Activated CD4-positive, alpha-beta T cell treated with anti-CD3 and anti-CD28 coated beads, Interleukin-2, Interleukin-6, amounts not matched to agents 100 ng/mL and 50 ng/mL, durations not matched to agents 16 hours and 8 hours (primary cell): Measurements from ENCODE around the gene NIPAL3.

ENCODE experiments used
- DNase-seq: peaks from one replicate; pipeline ENCODE4 v3.0.0-alpha.2; 2020

Gene NIPAL3

GRCh38 chr1:24415334-24415909 is at the start of gene NIPAL3:
Gene NIPAL3, plus strand, starts transcription at chr1:24415802. Its CDS starts 3,746 bp downstream, at chr1:24419548.
- peak; percentile 99 for DNase-seq

GRCh38 chr1:24366707-24367106 is 48.9 kb upstream of the NIPAL3 start:
- no peak for DNase-seq

GRCh38 chr1:24369199-24369598 is 46.4 kb upstream of the NIPAL3 start:
- DNase-seq: no peak

- no peak for DNase-seq
These were observed 45.8 kb upstream of the NIPAL3 start for GRCh38 chr1:24369801-24370200.

GRCh38 chr1:24373044-24373443 is 42.6 kb upstream of the NIPAL3 start:
- DNase-seq: no peak

- DNase-seq: no peak
These were observed 41.9 kb upstream of the NIPAL3 start for GRCh38 chr1:24373710-24374109.

GRCh38 chr1:24374891-24375786 is 40.5 kb upstream of the NIPAL3 start:
- no peak for DNase-seq

- no peak for DNase-seq
These were observed 35.8 kb upstream of the NIPAL3 start for GRCh38 chr1:24379733-24380315.

- DNase-seq: no peak
These were observed 35.1 kb upstream of the NIPAL3 start for GRCh38 chr1:24380508-24380907.

- DNase-seq: no peak
These were observed 34.3 kb upstream of the NIPAL3 start for GRCh38 chr1:24381256-24381655.

GRCh38 chr1:24382165-24382577 is 33.4 kb upstream of the NIPAL3 start:
- DNase-seq: no peak

- no peak for DNase-seq
These were observed 32.1 kb upstream of the NIPAL3 start for GRCh38 chr1:24383381-24383940.

GRCh38 chr1:24384251-24385090 is 31.1 kb upstream of the NIPAL3 start:
- DNase-seq: peak; percentile 79

- peak; percentile 51 for DNase-seq
These were observed 30.3 kb upstream of the NIPAL3 start for GRCh38 chr1:24385160-24385940.

GRCh38 chr1:24386241-24386640 is 29.4 kb upstream of the NIPAL3 start:
- DNase-seq: no peak

GRCh38 chr1:24386931-24387330 is 28.7 kb upstream of the NIPAL3 start:
- DNase-seq: no peak

- no peak for DNase-seq
These were observed 27.9 kb upstream of the NIPAL3 start for GRCh38 chr1:24387636-24388175.

- no peak for DNase-seq
These were observed 27.2 kb upstream of the NIPAL3 start for GRCh38 chr1:24388331-24388885.

GRCh38 chr1:24389231-24389678 is 26.3 kb upstream of the NIPAL3 start:
- DNase-seq: no peak

- peak; percentile 86 for DNase-seq
These were observed 24.4 kb upstream of the NIPAL3 start for GRCh38 chr1:24390924-24391782.
